B cell (primary cell): Measurements from ENCODE around the gene UCP2. TPM values are rescaled to one million over a fixed set of nuclear protein-coding genes. Genes with fewer than 3 reads are reported as not detected.
A peak's percentile ranks its signal among the peaks of the same experiment; 100 is the strongest.

Source experiments
- ATAC-seq: fragments of 200-7000 bp; cut with Tn5 transposase; one replicate; pipeline ENCODE4 v1.10.0; 2021; ENCODE audit warnings: low read depth, mild to moderate bottlenecking, moderate number of reproducible peaks, moderate library complexity
- CTCF ChIA-PET: fragments of 350-600 bp; sonication (Branson Sonifier 250); formaldehyde crosslinking; loops from one replicate; lab custom pipeline; 2021; ENCODE audit warnings: antibody characterized with exemption, inconsistent platforms; lab: Charles Lee
- POLR2A ChIA-PET: fragments of 350-600 bp; sonication (Branson Sonifier 250); formaldehyde crosslinking; loops from one replicate; lab custom pipeline; 2021; ENCODE audit warnings: antibody characterized with exemption; lab: Charles Lee
- DNase-seq: peaks from one replicate; pipeline ENCODE4 v3.0.0; 2013
- H2AFZ ChIP-seq: 2 replicates; pipeline ENCODE4 v1.6.1; 2012; ENCODE audit warnings: mild to moderate bottlenecking, low read depth, low read length; ENCODE audit not compliant: insufficient read depth, poor library complexity, severe bottlenecking
- H3K27ac ChIP-seq, 2 donors: 1 replicate in 1 of 2; 2 replicates in 1 of 2; pipeline ENCODE4 v1.5.1; 2012 to 2013; ENCODE audit warnings: low read length in 2 of 2, mild to moderate bottlenecking in 2 of 2, moderate library complexity in 1 of 2
- H3K27me3 ChIP-seq, 4 experiments: fragments of 200-600 bp in 1 of 4; sonication (generic) in 1 of 4; replicated peaks in 1 of 4; 1 replicate in 2 of 4; 2 replicates in 2 of 4; pipeline versions ENCODE4 v1.6.1 to v1.7.0; 2013 to 2016; ENCODE audit warnings: low read length in 3 of 4, mild to moderate bottlenecking in 2 of 4, mixed read lengths in 1 of 4, moderate library complexity in 1 of 4; ENCODE audit not compliant: insufficient read depth in 4 of 4, control insufficient read depth in 3 of 4; ENCODE audit errors: control extremely low read depth in 1 of 4
- H3K36me3 ChIP-seq, 2 experiments: replicated peaks in 1 of 2; 1 replicate in 1 of 2; 2 replicates in 1 of 2; pipeline versions ENCODE4 v1.6.1 to v1.7.1; 2013; ENCODE audit warnings: low read length in 1 of 2; ENCODE audit not compliant: insufficient read depth in 2 of 2, control insufficient read depth in 1 of 2; ENCODE audit errors: control extremely low read depth in 1 of 2, extremely low read depth in 1 of 2
- H3K4me1 ChIP-seq, 2 donors: fragments of 200-600 bp in 1 of 2; sonication (generic) in 1 of 2; 1 replicate in 1 of 2; 2 replicates in 1 of 2; pipeline versions ENCODE4 v1.5.1 to v1.6.1; 2013 to 2017; ENCODE audit warnings: low read length in 2 of 2; ENCODE audit not compliant: control insufficient read depth in 2 of 2, insufficient read depth in 2 of 2
- H3K4me2 ChIP-seq: replicated peaks from 2 replicates; pipeline ENCODE3; 2012; ENCODE audit warnings: mild to moderate bottlenecking, low read depth, low read length; ENCODE audit not compliant: poor library complexity, severe bottlenecking
- H3K4me3 ChIP-seq, 5 experiments: fragments of 200-600 bp in 1 of 5; sonication (generic) in 1 of 5; 1 replicate in 3 of 5; 2 replicates in 2 of 5; pipeline versions ENCODE4 v1.5.1 to v1.7.0; 2011 to 2016; ENCODE audit warnings: low read length in 4 of 5, mild to moderate bottlenecking in 4 of 5, low read depth in 2 of 5, control low read depth in 1 of 5, moderate library complexity in 1 of 5; ENCODE audit not compliant: insufficient read depth in 1 of 5; ENCODE audit errors: control extremely low read depth in 1 of 5, extremely low read depth in 1 of 5
- H3K79me2 ChIP-seq: fragments of 200-600 bp; sonication (generic); one replicate; pipeline ENCODE4 v1.6.0; 2016; ENCODE audit warnings: low read length; ENCODE audit not compliant: control insufficient read depth, insufficient read depth
- H3K9ac ChIP-seq: fragments of 200-600 bp; sonication (generic); 2 replicates; pipeline ENCODE4 v1.6.1; 2017; ENCODE audit warnings: mild to moderate bottlenecking, low read length, moderate library complexity
- H3K9me3 ChIP-seq, 3 donors: one replicate each; pipeline versions ENCODE4 v1.6.1 to v1.7.1; 2013; ENCODE audit warnings: low read length in 2 of 3; ENCODE audit not compliant: control insufficient read depth in 2 of 3, insufficient read depth in 1 of 3; ENCODE audit errors: control extremely low read depth in 1 of 3
- H4K20me1 ChIP-seq: 2 replicates; pipeline ENCODE4 v1.6.0; 2012; ENCODE audit warnings: mild to moderate bottlenecking, low read length; ENCODE audit not compliant: insufficient read depth, control insufficient read depth, poor library complexity, severe bottlenecking
- H3K27ac Mint-ChIP-seq: one replicate; pipeline ENCODE4 v1.8.0; 2021; ENCODE audit warnings: mixed read lengths
- H3K27me3 Mint-ChIP-seq: one replicate; pipeline ENCODE4 v1.8.0; 2021; ENCODE audit warnings: mixed read lengths
- H3K4me1 Mint-ChIP-seq: one replicate; pipeline ENCODE4 v1.8.0; 2021; ENCODE audit warnings: mixed read lengths
- H3K4me3 Mint-ChIP-seq: one replicate; pipeline ENCODE4 v1.8.0; 2021; ENCODE audit warnings: mixed read lengths
- H3K9me3 Mint-ChIP-seq: one replicate; pipeline ENCODE4 v1.8.0; 2022; ENCODE audit warnings: mixed read lengths; ENCODE audit not compliant: insufficient read depth
- EZH2 ChIP-seq: IDR thresholded peaks from 2 replicates; pipeline ENCODE4 v1.6.1; 2012; ENCODE audit warnings: borderline replicate concordance, low read depth, mild to moderate bottlenecking, moderate library complexity, low read length; ENCODE audit not compliant: insufficient read depth, poor library complexity, severe bottlenecking
- WGBS: methylation state at CpG from one replicate; pipeline ENCODE4 v1.1.5; 2013; ENCODE audit warnings: missing lambda C conversion rate; ENCODE audit not compliant: insufficient coverage; 5-methylcytosine and 5-hydroxymethylcytosine counted together
- intact Hi-C: fragments of 100-400 bp; cut with micrococcal nuclease; formaldehyde crosslinking; loops from one replicate; pipeline ENCODE4 v1.10.0; 2022
- polyA plus RNA-seq: library from polyadenylated mRNA; depleted of rRNA; stranded (reverse); fragments of >200 nt; gene quantifications from 2 replicates; pipeline ENCODE4 v1.2.3, GENCODE V29; 2012
- total RNA-seq, 2 donors: library from RNA; stranded (reverse); fragments of 120-200 nt in 1 of 2; gene quantifications; 1 replicate in 1 of 2; 2 replicates in 1 of 2; pipeline versions ENCODE4 v1.2.3 to v1.2.4, GENCODE V29; 2013 to 2022
- TF ChIP-seq, protein P1 (sequence below): fragments of 200-600 bp; IDR thresholded peaks from one replicate; pipeline ENCODE4 v1.8.0; 2022; ENCODE audit warnings: antibody characterized with exemption, mild to moderate bottlenecking

The UCP2 gene
- total and polyA plus RNA-seq, 2 donors (not counting 1 experiment from before 2014, with no cell fraction given) = 613 to 697 TPM

DNA sequence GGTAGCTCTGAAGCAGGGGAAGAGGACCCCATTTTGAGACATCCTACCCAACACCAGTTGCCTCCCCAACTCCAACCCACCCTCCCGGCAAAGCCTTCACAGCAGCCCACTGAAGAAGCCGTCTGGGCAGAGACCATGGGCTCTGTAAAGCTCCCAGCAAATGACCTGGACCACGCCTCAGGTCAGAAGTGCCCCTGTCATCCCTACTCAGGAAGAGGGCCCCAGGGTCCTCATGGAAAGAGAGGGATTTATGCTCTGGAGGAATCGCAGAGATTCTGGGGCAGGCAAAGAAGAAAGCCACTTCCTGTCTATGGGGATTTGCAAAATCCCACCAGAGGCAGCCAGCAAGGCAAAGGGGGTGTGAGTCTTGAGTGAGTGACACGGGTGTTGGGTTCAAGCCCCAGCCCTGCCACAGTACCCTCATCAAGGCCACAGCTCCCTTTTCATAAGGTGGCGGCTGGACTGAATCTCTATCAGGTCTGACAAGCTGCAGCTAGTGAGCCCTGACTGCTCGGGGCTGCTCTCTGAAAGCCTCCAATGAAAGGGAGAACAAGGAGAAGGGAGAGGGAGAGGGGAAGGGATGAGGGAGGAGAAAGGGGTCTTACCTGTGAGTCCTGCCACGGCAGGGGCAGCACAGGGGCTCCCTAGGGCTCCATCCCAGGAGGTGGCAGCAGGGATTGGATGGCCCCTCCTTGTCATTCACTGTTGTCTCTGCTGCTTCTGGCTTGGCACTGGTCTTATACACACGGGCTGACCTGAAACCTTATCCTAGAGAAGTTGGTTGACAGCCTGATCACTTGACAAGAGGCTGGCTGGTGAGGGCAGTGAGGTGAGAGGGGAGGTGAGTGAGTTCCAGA, 26.0 kb upstream of the UCP2 start, which contains the start of gene UCP3:
TSS of gene UCP3 (minus strand) at position 713 of the 857 bp plus-strand sequence. CDS start 2,043 bp downstream, outside the sequence.
- Mint-ChIP-seq H3K27ac (peak within 1 kb of the TSS; percentile 97), H3K9me3 (no peaks in the 10 kb centered on the region), H3K27me3 (no peaks in the 10 kb centered on the region), H3K4me1 (peaks cover 71% of the 10 kb centered on the region), H3K4me3 (no peak within 1 kb of the TSS)
- Histone ChIP-seq H3K4me1 (peaks cover 60 to 64% of the 10 kb centered on the region in 2 donors), H3K79me2 (peaks cover 7% of the 10 kb centered on the region), H3K9ac (no peak within 1 kb of the TSS), H3K4me3 (no peak within 1 kb of the TSS), H3K36me3 (peaks cover 0 to 5% of the 10 kb centered on the region in 2 experiments), H3K4me2 (no peak within 1 kb of the TSS), H3K9me3 (no peaks in the 10 kb centered on the region), H3K27ac (no peak within 1 kb of the TSS), H4K20me1 (no peaks in the 10 kb centered on the region), H2AFZ (no peak within 1 kb of the TSS), H3K27me3 (no peaks in the 10 kb centered on the region)
- ChIA-PET POLR2A (no interaction called here), CTCF (interaction anchor here (1.1 kb wide), 1 partner anchor 9 kb away, joined by 3 read pairs; no protein-coding TSS in a partner anchor)
- WGBS = 82% methylated on average over 6 of the region's 9 CpGs
- ATAC-seq = no peak
- TF ChIP-seq EZH2 = no peak
- TF ChIP-seq, protein P1, sequence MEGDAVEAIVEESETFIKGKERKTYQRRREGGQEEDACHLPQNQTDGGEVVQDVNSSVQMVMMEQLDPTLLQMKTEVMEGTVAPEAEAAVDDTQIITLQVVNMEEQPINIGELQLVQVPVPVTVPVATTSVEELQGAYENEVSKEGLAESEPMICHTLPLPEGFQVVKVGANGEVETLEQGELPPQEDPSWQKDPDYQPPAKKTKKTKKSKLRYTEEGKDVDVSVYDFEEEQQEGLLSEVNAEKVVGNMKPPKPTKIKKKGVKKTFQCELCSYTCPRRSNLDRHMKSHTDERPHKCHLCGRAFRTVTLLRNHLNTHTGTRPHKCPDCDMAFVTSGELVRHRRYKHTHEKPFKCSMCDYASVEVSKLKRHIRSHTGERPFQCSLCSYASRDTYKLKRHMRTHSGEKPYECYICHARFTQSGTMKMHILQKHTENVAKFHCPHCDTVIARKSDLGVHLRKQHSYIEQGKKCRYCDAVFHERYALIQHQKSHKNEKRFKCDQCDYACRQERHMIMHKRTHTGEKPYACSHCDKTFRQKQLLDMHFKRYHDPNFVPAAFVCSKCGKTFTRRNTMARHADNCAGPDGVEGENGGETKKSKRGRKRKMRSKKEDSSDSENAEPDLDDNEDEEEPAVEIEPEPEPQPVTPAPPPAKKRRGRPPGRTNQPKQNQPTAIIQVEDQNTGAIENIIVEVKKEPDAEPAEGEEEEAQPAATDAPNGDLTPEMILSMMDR = no peak
- no peak for DNase-seq
- intact Hi-C loops = no loop called here
